GM06990 (cell line): ENCODE data around the gene IGFLR1.

ENCODE experiments used
- DNase-seq: peaks from one replicate; pipeline ENCODE4 v3.0.0-alpha.2; 2011; ENCODE audit not compliant: insufficient read length; ENCODE audit errors: extremely low read depth
- H3K27me3 ChIP-seq: replicated peaks from 2 replicates; pipeline ENCODE4 v1.6.0; 2011; ENCODE audit warnings: low read length; ENCODE audit not compliant: control insufficient read depth, insufficient read depth
- H3K36me3 ChIP-seq: 2 replicates; pipeline ENCODE4 v1.5.1; 2011; ENCODE audit warnings: low read length; ENCODE audit not compliant: control insufficient read depth, insufficient read depth
- H3K4me3 ChIP-seq: replicated peaks from 2 replicates; pipeline ENCODE4 v1.5.1; 2011; ENCODE audit warnings: low read depth, mild to moderate bottlenecking, control low read depth, low read length
- TF ChIP-seq, protein P1 (sequence below): IDR thresholded peaks from 2 replicates; pipeline ENCODE4 v1.5.1; 2011; ENCODE audit warnings: low read length, control low read depth, mild to moderate bottlenecking, inconsistent platforms; ENCODE audit not compliant: insufficient read depth, poor library complexity, severe bottlenecking

IGFLR1 gene

DNA sequence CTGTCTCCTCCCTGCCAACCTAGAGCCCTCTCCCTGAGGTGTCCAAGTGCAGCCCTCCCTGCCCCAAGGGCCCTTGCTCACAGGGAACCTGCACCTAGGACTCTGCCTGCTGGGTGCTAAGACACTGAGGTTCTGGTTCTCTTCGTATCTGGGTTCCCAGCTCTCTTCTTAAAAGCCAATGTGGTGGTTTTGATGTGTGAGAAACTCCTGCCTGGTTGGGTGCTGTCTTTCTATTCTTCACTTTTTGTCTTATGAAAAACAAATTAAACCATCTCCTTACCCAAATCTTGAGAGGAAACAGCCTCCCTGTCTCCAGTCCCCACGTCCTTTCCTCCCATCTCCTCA, 28.8 kb downstream of the IGFLR1 start:
- DNase-seq: no peak
- Histone ChIP-seq H3K27me3 (no peaks in the 10 kb centered on the region), H3K36me3 (peaks cover 7% of the 10 kb centered on the region), H3K4me3 (peak overlapping the region; percentile 85)
- TF ChIP-seq, protein P1, sequence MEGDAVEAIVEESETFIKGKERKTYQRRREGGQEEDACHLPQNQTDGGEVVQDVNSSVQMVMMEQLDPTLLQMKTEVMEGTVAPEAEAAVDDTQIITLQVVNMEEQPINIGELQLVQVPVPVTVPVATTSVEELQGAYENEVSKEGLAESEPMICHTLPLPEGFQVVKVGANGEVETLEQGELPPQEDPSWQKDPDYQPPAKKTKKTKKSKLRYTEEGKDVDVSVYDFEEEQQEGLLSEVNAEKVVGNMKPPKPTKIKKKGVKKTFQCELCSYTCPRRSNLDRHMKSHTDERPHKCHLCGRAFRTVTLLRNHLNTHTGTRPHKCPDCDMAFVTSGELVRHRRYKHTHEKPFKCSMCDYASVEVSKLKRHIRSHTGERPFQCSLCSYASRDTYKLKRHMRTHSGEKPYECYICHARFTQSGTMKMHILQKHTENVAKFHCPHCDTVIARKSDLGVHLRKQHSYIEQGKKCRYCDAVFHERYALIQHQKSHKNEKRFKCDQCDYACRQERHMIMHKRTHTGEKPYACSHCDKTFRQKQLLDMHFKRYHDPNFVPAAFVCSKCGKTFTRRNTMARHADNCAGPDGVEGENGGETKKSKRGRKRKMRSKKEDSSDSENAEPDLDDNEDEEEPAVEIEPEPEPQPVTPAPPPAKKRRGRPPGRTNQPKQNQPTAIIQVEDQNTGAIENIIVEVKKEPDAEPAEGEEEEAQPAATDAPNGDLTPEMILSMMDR: no peak

DNA sequence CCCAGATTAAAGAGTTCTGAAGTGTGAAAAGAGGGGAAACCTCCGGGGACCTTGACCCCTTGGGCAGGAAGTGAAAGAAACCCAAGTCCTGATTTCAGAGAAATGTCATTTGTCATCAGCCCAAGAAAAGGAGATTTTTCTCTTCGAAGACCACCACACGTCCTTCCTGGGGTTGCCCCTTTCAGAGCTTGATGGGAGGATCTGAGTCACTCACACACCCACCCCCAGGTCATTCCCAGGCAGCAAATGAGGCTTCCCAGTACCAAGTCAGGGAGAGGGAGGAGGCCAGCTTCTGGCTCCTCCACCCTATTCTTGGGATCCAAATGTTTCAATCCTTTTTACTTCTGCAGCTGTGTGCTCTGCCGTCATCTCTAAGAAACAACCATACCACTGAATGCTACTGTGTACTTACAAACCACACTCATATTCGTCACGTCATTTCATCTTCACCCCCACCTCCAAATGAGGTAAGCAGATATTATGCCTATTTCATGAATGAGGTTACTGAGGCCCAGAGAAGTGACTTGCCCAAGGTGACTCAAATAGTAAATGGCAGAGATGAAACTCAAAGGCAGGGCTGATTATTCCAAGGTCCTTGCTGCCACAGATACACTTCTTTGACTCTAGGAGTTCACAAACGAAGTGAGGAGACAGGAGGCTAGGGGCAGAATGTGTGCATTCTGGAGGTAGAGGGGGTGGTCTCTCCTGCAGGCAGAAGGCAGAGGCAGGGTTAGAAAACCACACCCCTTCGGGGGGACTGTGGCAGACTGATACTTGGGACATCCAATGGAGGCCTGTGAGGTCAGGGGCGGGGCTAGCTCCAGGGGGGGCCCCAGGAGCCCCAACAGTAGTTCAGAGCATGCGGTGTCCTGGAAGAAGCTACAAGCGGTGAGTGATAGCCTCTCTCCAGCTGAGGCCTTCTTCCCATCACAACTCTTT, 29.4 kb downstream of the IGFLR1 start:
- TF ChIP-seq, protein P1: no peak
- DNase-seq: peak; percentile 85
- peaks cover 7% of the 10 kb centered on the region for H3K36me3 ChIP-seq
- H3K4me3 ChIP-seq: peak overlapping the region; percentile 85
- no peaks in the 10 kb centered on the region for H3K27me3 ChIP-seq

DNA sequence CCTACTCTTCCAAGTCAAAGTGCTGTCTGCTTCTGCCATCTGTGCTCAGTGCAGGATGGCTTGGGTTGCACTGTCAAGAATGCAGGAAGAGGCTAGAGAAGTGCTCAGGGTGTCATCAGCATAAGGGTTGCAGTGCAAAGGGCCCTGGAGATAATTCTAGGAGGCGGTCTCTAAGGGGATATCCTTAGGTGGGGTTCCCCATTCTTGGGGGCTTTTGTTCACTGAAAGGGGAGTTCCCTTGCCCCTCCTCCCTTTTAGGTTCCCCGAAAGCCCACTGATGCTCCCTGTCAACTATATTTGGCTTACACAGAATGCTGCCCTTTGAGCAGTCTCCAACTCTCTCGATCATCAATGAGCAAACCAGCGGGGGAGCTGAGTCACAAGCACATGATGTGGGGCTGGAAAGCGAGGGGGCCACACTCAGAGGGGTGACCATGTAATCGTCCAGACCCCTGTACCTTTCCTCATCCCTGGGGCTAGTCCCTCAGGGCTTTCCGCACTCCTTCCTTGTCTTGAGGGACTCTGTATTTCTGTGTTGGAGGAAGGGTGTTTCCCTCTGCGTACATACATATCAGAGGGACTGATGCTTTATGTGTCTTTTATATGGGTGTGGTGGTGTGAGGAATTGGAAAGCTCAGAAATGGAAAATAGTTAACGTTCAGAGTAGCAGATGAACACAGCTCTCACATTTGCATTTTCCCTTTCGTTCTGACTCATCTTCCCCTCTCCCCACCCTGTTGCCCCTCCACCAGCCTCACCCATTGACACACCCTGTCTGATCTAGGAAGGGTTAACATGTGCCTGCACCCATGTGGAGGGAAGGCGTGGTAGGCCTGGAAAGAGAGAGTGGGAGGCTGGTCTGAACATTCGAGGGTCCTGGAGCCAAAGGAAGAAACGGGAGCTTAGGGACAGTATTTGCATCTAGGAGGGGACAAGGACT, 31.2 kb downstream of the IGFLR1 start:
- TF ChIP-seq, protein P1: no peak
- DNase-seq: peak; percentile 83
- Histone ChIP-seq H3K36me3 (peaks cover 6% of the 10 kb centered on the region), H3K4me3 (peak overlapping the region; percentile 43), H3K27me3 (no peaks in the 10 kb centered on the region)

DNA sequence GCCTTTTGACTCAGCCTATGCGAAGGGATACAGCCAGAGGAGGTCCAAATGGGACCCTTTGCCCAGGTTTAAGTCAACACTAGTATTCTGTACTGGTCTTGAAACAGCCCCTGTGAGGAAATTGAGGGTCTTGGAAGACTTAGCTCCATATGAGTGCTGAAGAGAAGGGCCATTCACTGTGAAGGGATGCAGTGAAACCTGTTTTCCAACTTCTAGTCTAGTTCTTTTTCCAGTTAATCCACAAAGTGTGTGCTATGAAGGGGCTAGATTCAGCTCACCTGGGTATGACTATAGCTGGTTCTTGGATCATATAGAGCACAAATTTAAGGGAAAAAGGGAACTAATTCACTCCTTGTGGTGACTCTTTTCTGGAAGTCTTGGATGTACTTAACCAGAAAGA, 33.9 kb downstream of the IGFLR1 start:
- H3K4me3 ChIP-seq: no peak overlapping the region
- TF ChIP-seq, protein P1: no peak
- DNase-seq: no peak
- no peaks in the 10 kb centered on the region for H3K27me3 ChIP-seq
- no peaks in the 10 kb centered on the region for H3K36me3 ChIP-seq

DNA sequence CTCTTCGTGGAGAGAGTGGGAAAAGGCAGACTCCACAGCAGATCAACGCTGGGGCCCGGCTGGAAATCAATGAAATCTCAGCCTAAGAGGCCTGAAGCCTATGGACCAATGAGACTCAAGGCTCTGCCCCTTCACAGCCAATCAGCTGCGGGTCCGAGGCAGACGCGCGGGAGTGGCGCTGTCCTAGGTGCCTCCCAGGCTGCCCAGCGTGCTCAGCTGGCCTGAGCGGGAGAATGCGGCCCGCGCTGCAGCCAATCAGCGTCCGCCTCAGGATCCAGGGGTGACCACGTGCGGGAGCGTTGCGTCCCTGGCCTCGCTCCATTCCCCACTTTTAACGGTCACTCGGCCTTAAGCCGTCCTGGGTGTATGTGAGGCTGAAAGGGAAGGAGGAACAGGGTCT, 38.0 kb downstream of the IGFLR1 start, which contains the start of gene ZBTB32:
Gene ZBTB32, plus strand, starts transcription at position 341 of the 400 bp plus-strand sequence. CDS start 10,069 bp downstream, outside the sequence.
- Histone ChIP-seq H3K4me3 (no peak within 1 kb of the TSS), H3K36me3 (no peaks in the 10 kb centered on the region), H3K27me3 (no peaks in the 10 kb centered on the region)
- TF ChIP-seq, protein P1: no peak
- DNase-seq: no peak
